ENCODE results near the gene RNF130. TPM values are rescaled to one million over a fixed set of nuclear protein-coding genes. Genes with fewer than 3 reads are reported as not detected.

RNF130 gene
- total and polyA plus RNA-seq, 7 donors, result 34.3 to 144 (median 64.1) TPM

DNA sequence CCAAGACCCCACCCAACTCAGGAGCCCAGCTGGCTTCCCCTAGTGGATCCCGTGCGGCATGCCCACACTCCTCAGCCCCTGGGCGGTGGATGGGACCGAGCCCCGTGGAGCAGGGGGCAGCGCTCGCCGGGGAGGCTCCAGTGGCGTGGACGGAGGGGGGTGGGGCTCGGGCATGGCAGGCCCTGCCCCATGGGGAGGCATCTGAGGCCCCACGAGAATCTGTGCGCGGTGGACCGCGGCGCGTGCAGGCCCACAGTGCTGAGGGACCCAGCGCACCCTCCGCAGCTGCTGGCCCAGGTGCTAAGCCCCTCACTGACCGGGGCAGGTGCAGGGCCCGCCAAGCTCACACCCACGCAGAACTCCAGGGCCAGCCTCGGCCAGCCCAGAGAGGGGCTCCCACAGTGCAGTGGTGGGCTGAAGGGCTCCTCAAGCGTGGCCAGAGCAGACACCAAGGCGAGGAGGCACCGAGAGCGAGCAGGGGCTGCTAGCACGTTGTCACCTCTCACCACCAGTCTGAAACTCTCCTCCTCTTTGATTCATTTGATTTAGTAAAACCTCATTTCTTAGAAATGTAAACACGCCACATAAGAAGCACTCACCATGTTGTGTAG, 25.6 kb downstream of the RNF130 start:
- H3K4me3 ChIP-seq, result no peak overlapping the region
- H3K36me3 ChIP-seq, result no peaks in the 10 kb centered on the region
- no peak for DNase-seq
- 93 to 94% methylated on average over 30 of the region's 30 CpGs for WGBS, 2 donors
- no peak overlapping the region for H3K27ac ChIP-seq
- peaks cover 0 to 28% (median 24%) of the 10 kb centered on the region in 4 donors for H3K4me1 ChIP-seq
- TF ChIP-seq POLR2AphosphoS5 (IDR thresholded peaks at IDR 0.05) (no peak), POLR2A (IDR thresholded peaks at IDR 0.05) (no peak)
- TF ChIP-seq, protein P1, sequence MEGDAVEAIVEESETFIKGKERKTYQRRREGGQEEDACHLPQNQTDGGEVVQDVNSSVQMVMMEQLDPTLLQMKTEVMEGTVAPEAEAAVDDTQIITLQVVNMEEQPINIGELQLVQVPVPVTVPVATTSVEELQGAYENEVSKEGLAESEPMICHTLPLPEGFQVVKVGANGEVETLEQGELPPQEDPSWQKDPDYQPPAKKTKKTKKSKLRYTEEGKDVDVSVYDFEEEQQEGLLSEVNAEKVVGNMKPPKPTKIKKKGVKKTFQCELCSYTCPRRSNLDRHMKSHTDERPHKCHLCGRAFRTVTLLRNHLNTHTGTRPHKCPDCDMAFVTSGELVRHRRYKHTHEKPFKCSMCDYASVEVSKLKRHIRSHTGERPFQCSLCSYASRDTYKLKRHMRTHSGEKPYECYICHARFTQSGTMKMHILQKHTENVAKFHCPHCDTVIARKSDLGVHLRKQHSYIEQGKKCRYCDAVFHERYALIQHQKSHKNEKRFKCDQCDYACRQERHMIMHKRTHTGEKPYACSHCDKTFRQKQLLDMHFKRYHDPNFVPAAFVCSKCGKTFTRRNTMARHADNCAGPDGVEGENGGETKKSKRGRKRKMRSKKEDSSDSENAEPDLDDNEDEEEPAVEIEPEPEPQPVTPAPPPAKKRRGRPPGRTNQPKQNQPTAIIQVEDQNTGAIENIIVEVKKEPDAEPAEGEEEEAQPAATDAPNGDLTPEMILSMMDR (IDR thresholded peaks at IDR 0.05), result no peak
- no peaks in the 10 kb centered on the region for H3K9me3 ChIP-seq
- intact Hi-C loops (cut with DNase I), result no loop called here
- H3K27me3 ChIP-seq, result no peaks in the 10 kb centered on the region

DNA sequence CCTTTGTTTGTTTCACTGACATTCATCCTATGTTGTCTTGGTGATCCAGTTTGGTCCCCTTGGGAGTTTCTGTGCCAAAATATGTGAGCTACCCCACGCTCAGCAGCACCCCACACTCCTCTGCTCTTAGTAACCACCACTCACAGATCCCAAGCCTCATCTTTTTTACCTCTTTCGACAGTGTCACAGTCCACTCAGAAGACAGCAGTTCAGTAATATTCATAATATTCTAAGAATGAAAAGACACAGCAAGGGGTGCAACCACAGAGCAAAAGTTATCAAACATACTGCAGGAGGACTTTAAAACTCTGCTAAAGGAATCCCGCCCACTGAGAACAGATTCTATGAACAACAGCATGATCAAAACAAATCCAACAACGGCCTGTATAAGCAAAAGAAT, 28.2 kb downstream of the RNF130 start:
- no peak overlapping the region for H3K4me3 ChIP-seq
- TF ChIP-seq POLR2A (IDR thresholded peaks at IDR 0.05) (no peak), POLR2AphosphoS5 (IDR thresholded peaks at IDR 0.05) (no peak), EP300 (IDR thresholded peaks at IDR 0.05) (no peak)
- TF ChIP-seq, protein P1 (IDR thresholded peaks at IDR 0.05), result no peak
- WGBS, 2 donors, result 82 to 90% methylated on average over 4 of the region's 4 CpGs
- no peaks in the 10 kb centered on the region for H3K27me3 ChIP-seq
- H3K4me1 ChIP-seq, result peaks cover 0 to 12% (median 11%) of the 10 kb centered on the region in 4 donors
- H3K9me3 ChIP-seq, result no peaks in the 10 kb centered on the region
- H3K36me3 ChIP-seq, result peaks cover 0 to 19% (median 0%) of the 10 kb centered on the region in 4 donors
- intact Hi-C loops (cut with DNase I), result no loop called here
- H3K27ac ChIP-seq, result no peak overlapping the region
- DNase-seq, result no peak

DNA sequence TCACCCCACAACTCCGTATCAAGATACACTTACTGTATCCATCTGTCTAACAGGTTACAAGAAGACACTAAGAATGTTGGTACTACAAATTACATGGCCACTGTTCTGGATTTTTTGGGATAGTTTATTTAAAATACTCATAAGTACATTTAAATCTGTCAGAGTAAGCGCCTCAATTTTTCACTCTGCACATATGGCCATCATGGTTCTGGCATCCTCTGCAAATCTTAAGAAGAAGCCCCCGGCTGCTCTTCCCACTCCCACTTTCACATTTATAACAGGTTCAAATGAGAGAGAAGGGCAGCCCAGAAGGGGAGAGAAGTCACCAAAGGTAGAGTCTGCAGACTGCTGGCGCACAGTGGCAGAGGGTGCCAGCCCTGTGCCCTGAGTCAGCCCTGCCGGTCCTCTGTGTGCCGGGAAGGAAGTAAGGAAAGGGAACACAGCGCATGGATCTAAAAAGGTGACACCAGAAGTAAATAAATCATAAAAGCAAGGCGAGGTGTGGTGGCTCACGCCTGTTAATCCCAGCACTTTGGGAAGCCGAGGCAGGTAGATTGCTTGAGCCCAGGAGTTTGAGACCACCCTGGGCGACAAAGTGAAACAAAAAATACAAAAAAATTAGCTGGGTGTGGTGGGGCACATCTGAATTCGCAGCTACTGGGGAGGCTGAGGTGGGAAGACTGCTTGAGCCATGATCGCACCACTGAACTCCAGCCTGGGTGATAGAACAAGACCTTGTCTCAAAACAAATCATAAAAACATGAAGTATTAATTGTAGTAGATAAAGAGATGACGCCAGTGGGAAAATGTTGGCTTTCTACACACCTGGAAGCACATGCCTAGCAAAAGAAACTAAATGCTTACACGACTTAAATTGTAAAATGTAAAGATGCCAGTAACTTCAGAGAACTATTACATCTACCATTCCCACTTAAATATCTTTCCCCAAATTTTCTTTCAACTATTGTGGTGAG, 30.0 kb downstream of the RNF130 start:
- 49 to 81% methylated on average over 15 of the region's 15 CpGs for WGBS, 2 donors
- H3K36me3 ChIP-seq, result peaks cover 0 to 35% (median 6%) of the 10 kb centered on the region in 4 donors
- TF ChIP-seq, protein P1 (IDR thresholded peaks at IDR 0.05), result no peak
- no peak for TF ChIP-seq EP300 (IDR thresholded peaks at IDR 0.05)
- TF ChIP-seq POLR2A (IDR thresholded peaks at IDR 0.05), result no peak
- TF ChIP-seq POLR2AphosphoS5 (IDR thresholded peaks at IDR 0.05), result no peak

DNA sequence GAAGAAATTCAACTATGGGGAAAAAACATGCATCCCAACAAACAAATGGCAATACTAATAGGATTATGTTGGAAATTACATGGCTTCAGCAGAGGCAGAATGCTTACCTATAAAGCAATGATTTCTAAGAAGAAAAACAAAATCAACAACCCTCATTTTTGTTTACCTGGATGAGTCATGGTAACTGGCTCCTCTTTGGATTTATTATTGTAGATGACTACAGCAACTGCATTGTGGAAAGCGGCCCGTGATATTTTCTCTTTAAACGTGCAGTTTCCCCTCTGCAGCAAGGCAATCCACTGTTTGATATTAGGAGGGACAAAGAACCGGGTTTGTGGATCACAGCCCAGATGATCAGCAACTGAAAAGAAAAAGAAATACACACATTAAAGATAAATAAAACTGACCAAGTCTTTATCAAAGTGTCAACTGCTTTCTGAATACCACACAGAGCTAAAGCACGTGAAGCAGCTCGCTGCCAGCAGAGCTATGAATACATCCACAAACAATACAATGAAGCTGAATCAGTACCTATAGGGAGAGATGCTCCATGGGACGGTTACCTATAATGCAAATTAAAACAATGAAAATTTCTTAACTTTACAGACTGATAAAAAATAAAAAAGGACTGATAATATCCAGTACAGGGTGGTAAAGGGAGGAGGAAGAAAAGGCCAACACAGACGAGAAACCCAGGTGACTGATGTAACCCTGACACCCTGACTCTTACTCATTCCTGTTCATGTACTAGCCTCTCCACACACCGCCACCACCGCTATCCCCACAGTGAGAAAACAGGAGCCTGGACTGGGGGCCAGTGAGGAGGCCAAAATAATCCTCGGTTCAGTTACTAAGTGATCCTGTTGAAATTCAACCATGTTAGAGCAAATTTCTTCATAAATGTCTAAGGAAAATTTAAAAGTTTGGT, 31.0 kb downstream of the RNF130 start:
- Histone ChIP-seq H3K9me3 (peaks cover 0 to 7% (median 2%) of the 10 kb centered on the region in 4 donors), H3K27me3 (no peaks in the 10 kb centered on the region), H3K4me1 (no peaks in the 10 kb centered on the region), H3K36me3 (peaks cover 0 to 41% (median 10%) of the 10 kb centered on the region in 4 donors), H3K4me3 (no peak overlapping the region), H3K27ac (no peak overlapping the region)
- DNase-seq, result no peak
- 82 to 90% methylated on average over 11 of the region's 11 CpGs for WGBS, 2 donors
- TF ChIP-seq POLR2AphosphoS5 (IDR thresholded peaks at IDR 0.05), result no peak
- no peak for TF ChIP-seq EP300 (IDR thresholded peaks at IDR 0.05)
- TF ChIP-seq, protein P1 (IDR thresholded peaks at IDR 0.05), result no peak
- no peak for TF ChIP-seq POLR2A (IDR thresholded peaks at IDR 0.05)
- intact Hi-C loops (cut with DNase I), result no loop called here

More for the DNA sequence above, 30.0 kb downstream of the RNF130 start:
- no peaks in the 10 kb centered on the region for H3K27me3 ChIP-seq
- H3K27ac ChIP-seq, result no peak overlapping the region
- no peaks in the 10 kb centered on the region for H3K9me3 ChIP-seq
- intact Hi-C loops (cut with DNase I), result no loop called here
- H3K4me3 ChIP-seq, result no peak overlapping the region
- DNase-seq, result no peak
- no peaks in the 10 kb centered on the region for H3K4me1 ChIP-seq
